CD4-positive, alpha-beta T cell treated with Interleukin-1 beta for 1 hour (primary cell): ENCODE data around the gene FAM184B.
A peak's percentile ranks its signal among the peaks of the same experiment; 100 is the strongest.

Experiments used
- DNase-seq, 2 donors: peaks; one replicate each; pipeline ENCODE4 v3.0.0-alpha.2; 2020 to 2022

Gene FAM184B

GRCh38 chr4:17623451-17624001 lies 157.9 kb downstream of the FAM184B start:
- DNase-seq: no peak

GRCh38 chr4:17619416-17620105 lies 161.9 kb downstream of the FAM184B start:
- DNase-seq: no peak

- no peak for DNase-seq
Observed at GRCh38 chr4:17618926-17619325, 162.5 kb downstream of the FAM184B start.

- no peak for DNase-seq
Observed at GRCh38 chr4:17616283-17616682, 165.1 kb downstream of the FAM184B start.

- DNase-seq: peak; percentile 95
Observed at GRCh38 chr4:17614416-17615299, 166.8 kb downstream of the FAM184B start, which contains the start of gene MED28. MED28 (plus strand) TSS chr4:17614641; CDS start chr4:17614655, 14 bp downstream.

GRCh38 chr4:17613761-17614415 lies 167.5 kb downstream of the FAM184B start:
- DNase-seq: peak in 1 of 2 donors; percentile 11

GRCh38 chr4:17605236-17605635 lies 176.2 kb downstream of the FAM184B start:
- DNase-seq: no peak

- no peak for DNase-seq
Observed at GRCh38 chr4:17599826-17600225, 181.6 kb downstream of the FAM184B start.

- DNase-seq: no peak
Observed at GRCh38 chr4:17597517-17597916, 183.9 kb downstream of the FAM184B start.

GRCh38 chr4:17595471-17596005 lies 185.9 kb downstream of the FAM184B start:
- DNase-seq: peak in 1 of 2 donors; percentile 20

- no peak for DNase-seq
Observed at GRCh38 chr4:17589355-17589754, 192.1 kb downstream of the FAM184B start.

- DNase-seq: no peak
Observed at GRCh38 chr4:17587094-17587822, 194.2 kb downstream of the FAM184B start.

GRCh38 chr4:17584521-17585213 lies 196.8 kb downstream of the FAM184B start:
- DNase-seq: no peak

- no peak for DNase-seq
Observed at GRCh38 chr4:17583941-17584340, 197.5 kb downstream of the FAM184B start.

GRCh38 chr4:17583276-17583675 lies 198.1 kb downstream of the FAM184B start:
- no peak for DNase-seq

GRCh38 chr4:17580969-17581368 lies 200.5 kb downstream of the FAM184B start:
- no peak for DNase-seq
